ENCODE measurements around the gene MYL5. TPM values are rescaled to one million over a fixed set of nuclear protein-coding genes. Genes with fewer than 3 reads are reported as not detected.
"Not testable (repeated sequence)": the region's sequence is repeated elsewhere in the genome, so short reads cannot be mapped to it uniquely, and the experiment has no call there.

Gene MYL5
- total RNA-seq, 1 experiment from 2014 or later: 18.0 TPM

DNA sequence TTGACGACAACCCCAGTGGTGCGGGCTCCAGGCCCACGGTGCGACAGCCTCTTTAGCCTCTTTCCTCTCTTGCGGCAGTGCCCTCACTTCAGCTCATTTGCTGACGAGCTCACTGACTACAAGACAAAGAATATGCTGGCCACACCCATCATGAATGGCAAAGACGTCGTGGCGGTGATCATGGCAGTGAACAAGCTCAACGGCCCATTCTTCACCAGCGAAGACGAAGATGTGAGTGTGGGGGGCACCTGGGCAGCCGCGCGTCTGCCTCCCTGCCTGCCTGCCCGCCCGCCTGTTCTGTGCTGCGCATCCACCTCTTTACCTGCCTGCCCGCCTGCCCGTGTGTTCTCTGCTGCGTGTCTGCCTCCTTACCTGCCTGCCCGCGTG is 39.8 kb upstream of the MYL5 start:
- Histone ChIP-seq H2BK20ac (ENCODE audit: low read depth, low read length, poor library complexity, severe bottlenecking) (no peak overlapping the region), H2BK5ac (ENCODE audit: insufficient read length, low read length) (no peak overlapping the region), H3K4me2 (ENCODE audit: insufficient read depth, insufficient read length, low read length) (no peak overlapping the region), H3K18ac (ENCODE audit: insufficient read length, low read depth, low read length) (no peak overlapping the region), H3K9me3 (ENCODE audit: control insufficient read depth, low read depth, low read length) (no peaks in the 10 kb centered on the region), H2AK5ac (ENCODE audit: insufficient read length, low read length) (no peak overlapping the region), H2BK12ac (ENCODE audit: insufficient read length, low read depth, low read length) (no peak overlapping the region), H4K5ac (ENCODE audit: insufficient read length, low read depth, low read length) (no peak overlapping the region), H2BK120ac (ENCODE audit: low read depth, low read length, poor library complexity, severe bottlenecking) (no peak overlapping the region), H3K14ac (ENCODE audit: insufficient read depth, low read length) (no peak overlapping the region), H3K9ac (ENCODE audit: extremely low read depth, insufficient read length, low read length) (no peak overlapping the region), H3K4ac (ENCODE audit: low read depth, low read length) (no peak overlapping the region), H3T11ph (ENCODE audit: low read length) (no peak overlapping the region), H3K56ac (ENCODE audit: insufficient read length, low read depth, low read length) (no peak overlapping the region), H3K23me2 (ENCODE audit: insufficient read length, low read depth, low read length, poor library complexity, severe bottlenecking) (no peaks in the 10 kb centered on the region), H3K79me2 (ENCODE audit: insufficient read depth, low read length) (no peaks in the 10 kb centered on the region), H3K4me1 (ENCODE audit: insufficient read depth, low read length) (no peaks in the 10 kb centered on the region), H3K27me3 (ENCODE audit: insufficient read depth, low read length) (no peaks in the 10 kb centered on the region), H4K91ac (ENCODE audit: insufficient read length, low read depth, low read length) (no peak overlapping the region), H2BK15ac (ENCODE audit: low read depth, low read length) (no peak overlapping the region), H4K20me1 (ENCODE audit: control insufficient read depth, insufficient read depth, insufficient read length) (no peaks in the 10 kb centered on the region), H3K27ac (ENCODE audit: insufficient read length, low read depth, low read length) (no peak overlapping the region), H3K23ac (ENCODE audit: insufficient read length, low read depth, low read length) (no peak overlapping the region), H4K8ac (replicated peaks; ENCODE audit: insufficient read length, low read depth, low read length) (no peak overlapping the region), H2AFZ (ENCODE audit: low read length) (no peak overlapping the region), H3K79me1 (ENCODE audit: insufficient read depth, low read depth, low read length, poor library complexity, severe bottlenecking) (no peaks in the 10 kb centered on the region)
- no peak overlapping the region for H3K27ac Mint-ChIP-seq
- DNase-seq: peak; percentile 24
- WGBS (ENCODE audit: extremely low coverage, insufficient read length, low lambda C conversion rate): no CpG with 5 or more reads among the region's 23 CpGs
- 0 out of 4 replicates have a peak, but pooled peaks cover 0 to 3% of the 10 kb centered on the region in 2 experiments for H3K4me1 Mint-ChIP-seq
- peaks cover 17 to 21% of the 10 kb centered on the region in 2 experiments for H3K9me3 Mint-ChIP-seq
- TF ChIP-seq, protein P1, sequence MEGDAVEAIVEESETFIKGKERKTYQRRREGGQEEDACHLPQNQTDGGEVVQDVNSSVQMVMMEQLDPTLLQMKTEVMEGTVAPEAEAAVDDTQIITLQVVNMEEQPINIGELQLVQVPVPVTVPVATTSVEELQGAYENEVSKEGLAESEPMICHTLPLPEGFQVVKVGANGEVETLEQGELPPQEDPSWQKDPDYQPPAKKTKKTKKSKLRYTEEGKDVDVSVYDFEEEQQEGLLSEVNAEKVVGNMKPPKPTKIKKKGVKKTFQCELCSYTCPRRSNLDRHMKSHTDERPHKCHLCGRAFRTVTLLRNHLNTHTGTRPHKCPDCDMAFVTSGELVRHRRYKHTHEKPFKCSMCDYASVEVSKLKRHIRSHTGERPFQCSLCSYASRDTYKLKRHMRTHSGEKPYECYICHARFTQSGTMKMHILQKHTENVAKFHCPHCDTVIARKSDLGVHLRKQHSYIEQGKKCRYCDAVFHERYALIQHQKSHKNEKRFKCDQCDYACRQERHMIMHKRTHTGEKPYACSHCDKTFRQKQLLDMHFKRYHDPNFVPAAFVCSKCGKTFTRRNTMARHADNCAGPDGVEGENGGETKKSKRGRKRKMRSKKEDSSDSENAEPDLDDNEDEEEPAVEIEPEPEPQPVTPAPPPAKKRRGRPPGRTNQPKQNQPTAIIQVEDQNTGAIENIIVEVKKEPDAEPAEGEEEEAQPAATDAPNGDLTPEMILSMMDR (conservative IDR thresholded peaks at IDR 0.05): no peak
- H3K36me3 Mint-ChIP-seq (ENCODE audit: insufficient read depth in 1 of 3, low read depth in 3 of 3): peaks cover 0 to 15% (median 13%) of the 10 kb centered on the region in 3 experiments; a peak in 5 of 7 replicates
- H3K27me3 Mint-ChIP-seq (ENCODE audit: low read depth): peaks cover 18% of the 10 kb centered on the region
- no peak overlapping the region for H3K4me3 Mint-ChIP-seq

GRCh38 chr4:635066-635835 is 39.1 kb upstream of the MYL5 start:
- not testable (repeated sequence) for H3K23ac ChIP-seq (ENCODE audit: insufficient read length, low read depth, low read length); H2BK12ac ChIP-seq (ENCODE audit: insufficient read length, low read depth, low read length); H3K4me3 Mint-ChIP-seq; H2BK20ac ChIP-seq (ENCODE audit: low read depth, low read length, poor library complexity, severe bottlenecking); H2BK5ac ChIP-seq (ENCODE audit: insufficient read length, low read length); H4K5ac ChIP-seq (ENCODE audit: insufficient read length, low read depth, low read length); H3K27ac Mint-ChIP-seq; H3K4me2 ChIP-seq (ENCODE audit: insufficient read depth, insufficient read length, low read length); H3K27ac ChIP-seq (ENCODE audit: insufficient read length, low read depth, low read length); H3K79me1 ChIP-seq (ENCODE audit: insufficient read depth, low read depth, low read length, poor library complexity, severe bottlenecking); H3K18ac ChIP-seq (ENCODE audit: insufficient read length, low read depth, low read length); H3K4me1 Mint-ChIP-seq; H3K14ac ChIP-seq (ENCODE audit: insufficient read depth, low read length); H4K20me1 ChIP-seq (ENCODE audit: control insufficient read depth, insufficient read depth, insufficient read length); H4K8ac ChIP-seq (replicated peaks; ENCODE audit: insufficient read length, low read depth, low read length); H3K23me2 ChIP-seq (ENCODE audit: insufficient read length, low read depth, low read length, poor library complexity, severe bottlenecking); H3K9ac ChIP-seq (ENCODE audit: extremely low read depth, insufficient read length, low read length); H2BK15ac ChIP-seq (ENCODE audit: low read depth, low read length); H3K79me2 ChIP-seq (ENCODE audit: insufficient read depth, low read length); H3K4ac ChIP-seq (ENCODE audit: low read depth, low read length); H2AFZ ChIP-seq (ENCODE audit: low read length); H3K27me3 ChIP-seq (ENCODE audit: insufficient read depth, low read length); H2BK120ac ChIP-seq (ENCODE audit: low read depth, low read length, poor library complexity, severe bottlenecking); H3K9me3 ChIP-seq (ENCODE audit: control insufficient read depth, low read depth, low read length); H4K91ac ChIP-seq (ENCODE audit: insufficient read length, low read depth, low read length); H2AK5ac ChIP-seq (ENCODE audit: insufficient read length, low read length); H3K4me1 ChIP-seq (ENCODE audit: insufficient read depth, low read length); H3K56ac ChIP-seq (ENCODE audit: insufficient read length, low read depth, low read length); H3T11ph ChIP-seq (ENCODE audit: low read length)
- DNase-seq: peak; percentile 19
- H3K27me3 Mint-ChIP-seq (ENCODE audit: low read depth): peaks cover 17% of the 10 kb centered on the region
- peaks cover 17 to 21% of the 10 kb centered on the region in 2 experiments for H3K9me3 Mint-ChIP-seq
- no CpG with 5 or more reads among the region's 46 CpGs for WGBS (ENCODE audit: extremely low coverage, insufficient read length, low lambda C conversion rate)
- peaks cover 0 to 15% (median 13%) of the 10 kb centered on the region in 3 experiments; a peak in 5 of 7 replicates for H3K36me3 Mint-ChIP-seq (ENCODE audit: insufficient read depth in 1 of 3, low read depth in 3 of 3)

All from H9 (cell line).